Smooth muscle cell (in vitro differentiated cells): ENCODE measurements around the gene PAFAH2. TPM values are rescaled to one million over a fixed set of nuclear protein-coding genes. Genes with fewer than 3 reads are reported as not detected.

Source experiments
- DNase-seq: peaks from one replicate; lab custom pipeline; 2025; ENCODE audit not compliant: unreplicated experiment; lab: John Stamatoyannopoulos, UW
- H2AFZ ChIP-seq: fragments of 200-600 bp; sonication (generic); 2 replicates; pipeline ENCODE4 v1.6.0; 2016; ENCODE audit warnings: antibody characterized with exemption, low read depth, mild to moderate bottlenecking
- H3F3A ChIP-seq: fragments of 200-600 bp; sonication (generic); 2 replicates; pipeline ENCODE4 v1.6.0; 2017; ENCODE audit warnings: antibody characterized with exemption, low read depth
- H3K27ac ChIP-seq: fragments of 200-600 bp; sonication (generic); 2 replicates; pipeline ENCODE4 v1.5.1; 2016; ENCODE audit warnings: low read depth, mild to moderate bottlenecking
- H3K27me3 ChIP-seq: fragments of 200-600 bp; sonication (generic); 2 replicates; pipeline ENCODE4 v1.6.1; 2016; ENCODE audit warnings: low read depth, mild to moderate bottlenecking
- H3K36me3 ChIP-seq: fragments of 200-600 bp; sonication (generic); 2 replicates; pipeline ENCODE4 v1.5.1; 2016; ENCODE audit warnings: low read depth
- H3K4me1 ChIP-seq: fragments of 200-600 bp; sonication (generic); 2 replicates; pipeline ENCODE4 v1.5.1; 2016; ENCODE audit warnings: low read depth
- H3K4me2 ChIP-seq: fragments of 200-600 bp; sonication (generic); 2 replicates; pipeline ENCODE4 v1.6.0; 2016; ENCODE audit warnings: mild to moderate bottlenecking
- H3K4me3 ChIP-seq: fragments of 200-600 bp; sonication (generic); 2 replicates; pipeline ENCODE4 v1.5.1; 2016; ENCODE audit warnings: mild to moderate bottlenecking
- H3K79me2 ChIP-seq: fragments of 200-600 bp; sonication (generic); 2 replicates; pipeline ENCODE4 v1.6.0; 2016; ENCODE audit warnings: low read depth, mild to moderate bottlenecking
- H3K9ac ChIP-seq: fragments of 200-600 bp; sonication (generic); 2 replicates; pipeline ENCODE4 v1.6.0; 2016; ENCODE audit warnings: low read depth
- H3K9me3 ChIP-seq: fragments of 200-600 bp; sonication (generic); replicated peaks from 2 replicates; pipeline ENCODE4 v1.5.1; 2016; ENCODE audit warnings: low read depth
- H4K20me1 ChIP-seq: fragments of 200-600 bp; sonication (generic); 2 replicates; pipeline ENCODE4 v1.6.0; 2016; ENCODE audit warnings: low read depth
- CTCF ChIP-seq: fragments of 200-600 bp; sonication (generic); IDR thresholded peaks from 2 replicates; pipeline ENCODE4 v1.5.1; 2017; ENCODE audit warnings: borderline replicate concordance, mild to moderate bottlenecking, antibody characterized with exemption; ENCODE audit not compliant: insufficient read depth, poor library complexity, severe bottlenecking
- WGBS: methylation state at CpG from one replicate; pipeline ENCODE4 v1.1.7; 2016; ENCODE audit warnings: low lambda C conversion rate; 5-methylcytosine and 5-hydroxymethylcytosine counted together
- polyA plus RNA-seq: library from polyadenylated mRNA; unstranded; fragments of >200 nt; fragmentation: Nextera tagmentation; extraction: Ambion mirVana; gene quantifications from 2 replicates; pipeline ENCODE4 v1.2.1, GENCODE V29; 2016
- total RNA-seq: library from RNA; depleted of rRNA; stranded (reverse); fragments of >200 nt; gene quantifications from 2 replicates; pipeline ENCODE4 v1.2.3, GENCODE V29; 2014

PAFAH2 gene
- total and polyA plus RNA-seq, 2 experiments from 2014 or later: 9.4 to 9.6 TPM

DNA sequence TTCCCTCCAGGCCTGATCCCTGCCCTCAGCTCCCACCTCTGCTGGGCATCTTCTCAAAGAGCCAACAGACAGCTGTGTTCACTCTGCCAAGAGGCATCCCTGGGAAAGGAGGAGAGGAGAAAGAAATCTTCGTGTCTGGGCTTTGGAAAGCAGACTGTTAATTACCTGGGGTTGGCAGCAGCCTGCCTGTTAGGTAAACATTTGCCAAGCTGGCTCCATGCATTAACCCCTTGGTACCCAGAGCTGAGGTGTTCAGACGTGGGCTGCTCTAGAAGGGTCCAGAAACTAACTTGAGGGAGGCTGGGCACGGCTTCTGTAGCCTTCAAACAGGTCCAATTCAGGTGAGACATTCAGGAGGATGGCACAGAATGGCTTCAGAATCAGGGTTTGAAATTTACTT, 15.0 kb upstream of the PAFAH2 start:
- TF ChIP-seq CTCF: no peak
- no peak overlapping the region for H3K9ac ChIP-seq
- WGBS: 58% methylated on average over 3 of the region's 3 CpGs

DNA sequence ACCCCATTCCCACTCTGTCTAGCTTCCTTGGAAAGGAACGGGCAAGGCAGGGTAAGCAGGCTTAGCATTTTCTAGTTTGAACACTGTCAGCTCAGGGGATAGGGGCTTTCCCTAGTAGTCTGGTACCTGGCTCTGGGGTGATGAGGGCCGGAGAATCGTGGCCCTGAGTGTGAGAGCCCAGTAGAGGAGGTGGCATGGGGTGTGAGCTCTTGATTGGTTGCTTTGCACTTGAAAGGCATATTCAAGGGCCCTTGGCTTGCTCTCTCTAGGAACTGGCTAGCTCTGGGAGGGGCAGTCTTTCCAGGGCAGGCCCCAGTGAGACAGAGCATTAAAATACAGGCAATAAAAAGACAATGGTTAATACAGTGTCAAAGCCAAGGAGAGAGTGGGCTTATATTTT, 13.0 kb upstream of the PAFAH2 start:
- no peaks in the 10 kb centered on the region for H3K36me3 ChIP-seq
- no peaks in the 10 kb centered on the region for H3K9me3 ChIP-seq
- no peak for TF ChIP-seq CTCF
- no peaks in the 10 kb centered on the region for H4K20me1 ChIP-seq
- H3F3A ChIP-seq: no peaks in the 10 kb centered on the region
- no peak for DNase-seq
- no peak overlapping the region for H3K27ac ChIP-seq
- no peaks in the 10 kb centered on the region for H3K79me2 ChIP-seq
- no peaks in the 10 kb centered on the region for H3K4me1 ChIP-seq
- no peak overlapping the region for H3K4me2 ChIP-seq
- 53% methylated on average over 3 of the region's 3 CpGs for WGBS
- H2AFZ ChIP-seq: no peak overlapping the region
- no peak overlapping the region for H3K4me3 ChIP-seq
- H3K9ac ChIP-seq: no peak overlapping the region
- H3K27me3 ChIP-seq: no peaks in the 10 kb centered on the region

More for the DNA sequence above, 15.0 kb upstream of the PAFAH2 start:
- Histone ChIP-seq H3K36me3 (no peaks in the 10 kb centered on the region), H3K4me3 (no peak overlapping the region), H3K4me2 (no peak overlapping the region), H3K9me3 (no peaks in the 10 kb centered on the region), H3F3A (peaks cover under 1% of the 10 kb centered on the region), H3K4me1 (peaks cover 11% of the 10 kb centered on the region), H3K27me3 (no peaks in the 10 kb centered on the region), H4K20me1 (no peaks in the 10 kb centered on the region), H2AFZ (no peak overlapping the region), H3K79me2 (no peaks in the 10 kb centered on the region), H3K27ac (no peak overlapping the region)
- DNase-seq: no peak

- no peak for TF ChIP-seq CTCF
- H2AFZ ChIP-seq: no peak overlapping the region
- DNase-seq: no peak
- H3K4me3 ChIP-seq: no peak overlapping the region
- H3K4me1 ChIP-seq: no peaks in the 10 kb centered on the region
- 57% methylated on average over 4 of the region's 6 CpGs for WGBS
- H3K79me2 ChIP-seq: no peaks in the 10 kb centered on the region
- H3K27me3 ChIP-seq: no peaks in the 10 kb centered on the region
- H3K27ac ChIP-seq: no peak overlapping the region
- no peak overlapping the region for H3K9ac ChIP-seq
- H3F3A ChIP-seq: no peaks in the 10 kb centered on the region
- no peaks in the 10 kb centered on the region for H3K36me3 ChIP-seq
- no peaks in the 10 kb centered on the region for H4K20me1 ChIP-seq
- H3K4me2 ChIP-seq: no peak overlapping the region
- H3K9me3 ChIP-seq: no peaks in the 10 kb centered on the region
Measured at GRCh38 chr1:26009796-26010447, 12.1 kb upstream of the PAFAH2 start.

- Histone ChIP-seq H3K9me3 (no peaks in the 10 kb centered on the region), H3K9ac (no peak overlapping the region), H3K27ac (no peak overlapping the region), H3K79me2 (no peaks in the 10 kb centered on the region), H3K4me3 (no peak overlapping the region), H2AFZ (no peak overlapping the region), H4K20me1 (no peaks in the 10 kb centered on the region), H3K27me3 (no peaks in the 10 kb centered on the region), H3K4me1 (no peaks in the 10 kb centered on the region), H3K4me2 (no peak overlapping the region), H3F3A (no peaks in the 10 kb centered on the region), H3K36me3 (no peaks in the 10 kb centered on the region)
- WGBS: 95% methylated on average over 16 of the region's 16 CpGs
- TF ChIP-seq CTCF: no peak
- DNase-seq: no peak
Measured at GRCh38 chr1:26006710-26007109, 8.8 kb upstream of the PAFAH2 start.
